Measurements from ENCODE around the gene SRRM2. TPM values are rescaled to one million over a fixed set of nuclear protein-coding genes. Genes with fewer than 3 reads are reported as not detected.

SRRM2 gene
- total RNA-seq: 45.6 and 60.4 TPM in 2 replicates

DNA sequence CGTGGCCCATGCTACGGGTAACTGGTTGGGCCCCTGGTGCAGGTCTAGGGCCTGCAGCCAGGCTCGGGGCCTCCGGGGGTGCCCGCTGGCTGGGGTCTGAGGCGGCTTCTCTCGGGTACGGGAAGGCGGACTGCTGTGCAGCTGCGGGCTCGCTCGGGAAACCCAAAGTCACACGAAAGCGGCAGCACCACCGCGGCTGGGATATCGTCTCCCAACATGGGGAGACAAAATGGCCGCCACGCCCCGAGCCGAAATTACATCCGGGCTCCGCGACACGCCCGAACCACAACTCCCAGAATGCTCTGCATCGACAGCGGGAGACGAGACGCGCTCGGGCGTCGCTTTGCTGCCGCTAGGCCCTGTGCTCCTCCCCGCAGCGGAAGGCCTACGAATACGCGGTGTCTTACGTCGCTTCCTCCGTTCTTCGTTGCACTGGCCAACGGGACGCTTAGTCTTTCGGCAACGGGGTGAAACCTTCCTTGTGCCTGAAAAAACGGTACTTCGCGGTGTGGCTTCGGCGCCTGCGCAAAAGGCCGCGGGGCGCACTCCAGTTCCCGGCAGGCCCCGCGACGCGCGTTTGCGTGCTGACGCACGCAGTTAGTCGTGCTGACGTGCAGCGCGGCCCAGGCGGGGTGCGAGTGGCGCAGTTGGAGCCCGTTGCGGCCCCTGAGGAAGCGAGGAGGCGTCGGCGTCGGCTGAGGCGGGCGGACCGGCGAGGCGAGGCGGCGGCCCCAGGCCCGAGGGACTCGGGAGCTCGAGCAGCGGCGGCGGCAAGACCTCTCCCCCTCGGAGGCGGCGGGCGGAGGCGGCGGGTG, at the start of gene SRRM2:
SRRM2 (plus strand) TSS at position 604 of the 815 bp plus-strand sequence. CDS start 3,727 bp downstream, outside the sequence.

DNA sequence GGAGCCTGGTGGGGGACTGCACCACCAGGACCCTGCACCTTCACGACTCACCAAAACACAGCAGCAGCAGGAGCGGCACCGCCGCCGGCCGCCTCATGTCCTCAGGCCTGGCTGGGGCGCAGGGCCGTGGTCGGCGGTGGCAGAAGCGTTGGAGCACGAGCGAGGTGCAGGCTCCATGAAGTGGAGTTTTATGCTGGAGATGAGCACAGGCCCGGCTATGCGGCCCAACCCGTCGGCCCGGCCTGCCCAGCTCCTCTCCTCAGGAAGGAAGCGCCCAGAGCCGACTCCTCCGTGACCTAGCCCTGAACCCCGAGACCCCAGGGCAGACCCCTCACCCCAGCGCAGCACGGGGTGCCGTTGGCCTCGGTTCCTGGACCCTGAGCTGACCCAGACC, 32.4 kb upstream of the SRRM2 start, which contains the start of gene PRSS27:
PRSS27 (minus strand) TSS at position 161 of the 394 bp plus-strand sequence; CDS start at position 97, 64 bp downstream.

DNA sequence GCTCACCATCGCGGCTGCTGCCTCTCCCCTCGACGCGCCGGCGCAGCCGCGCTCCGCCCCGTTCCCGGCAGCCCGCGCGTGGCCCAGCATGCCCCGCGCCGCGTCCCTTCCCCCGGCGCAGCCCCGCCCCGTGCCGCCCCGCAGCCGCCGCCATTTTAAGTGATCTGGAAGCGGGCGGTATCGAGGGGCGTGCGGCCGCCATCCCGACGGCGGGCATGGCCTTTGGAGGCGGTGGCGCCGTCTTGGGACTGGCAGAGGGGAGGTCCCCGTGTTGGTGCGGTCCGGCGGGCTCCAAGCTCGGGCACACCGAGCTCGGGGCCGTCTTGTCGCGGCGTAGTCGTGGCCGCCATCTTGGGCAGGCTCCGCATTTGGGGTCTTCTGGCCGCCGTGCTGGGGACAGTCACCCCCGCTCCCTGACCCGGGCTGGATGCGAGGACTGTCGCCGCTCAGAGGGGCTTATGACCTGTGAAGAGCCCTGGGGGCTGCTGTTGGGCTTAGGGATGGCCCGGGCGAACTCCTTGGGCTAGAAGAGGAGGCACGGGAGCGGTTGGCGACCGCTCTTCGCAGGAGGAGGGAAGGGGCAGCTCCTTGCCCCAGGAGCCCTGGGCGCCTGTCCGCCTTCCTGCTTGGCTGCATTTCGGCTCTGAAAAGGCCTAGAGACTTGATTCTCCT, 24.9 kb downstream of the SRRM2 start, which contains the start of gene ELOB:
ELOB (minus strand) TSS at position 50 of the 672 bp plus-strand sequence; CDS start at position 9, 41 bp downstream.

DNA sequence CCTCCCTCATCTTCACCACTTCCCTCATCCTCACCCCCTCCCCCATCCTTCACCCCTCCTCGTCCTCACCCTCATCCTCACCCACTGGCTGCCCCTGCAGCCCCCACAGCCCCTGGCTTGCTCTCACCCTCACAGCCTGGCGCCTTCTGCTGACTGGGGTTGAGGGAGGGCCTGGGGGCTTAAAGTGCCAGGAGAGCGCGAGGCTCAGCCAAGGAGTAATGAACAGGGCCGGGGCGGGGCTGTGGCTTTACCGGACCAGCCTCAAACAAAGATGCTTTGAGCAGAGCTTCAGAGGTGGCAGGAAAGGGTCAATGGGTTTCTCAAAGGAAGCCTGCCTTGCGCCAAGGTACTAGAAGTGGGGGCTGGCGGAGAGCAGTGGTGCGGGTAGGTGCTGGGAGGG, 35.0 kb downstream of the SRRM2 start, which contains the start of gene PRSS33:
PRSS33 (minus strand) TSS at position 155 of the 400 bp plus-strand sequence. CDS start 1,013 bp downstream, outside the sequence.

DNA sequence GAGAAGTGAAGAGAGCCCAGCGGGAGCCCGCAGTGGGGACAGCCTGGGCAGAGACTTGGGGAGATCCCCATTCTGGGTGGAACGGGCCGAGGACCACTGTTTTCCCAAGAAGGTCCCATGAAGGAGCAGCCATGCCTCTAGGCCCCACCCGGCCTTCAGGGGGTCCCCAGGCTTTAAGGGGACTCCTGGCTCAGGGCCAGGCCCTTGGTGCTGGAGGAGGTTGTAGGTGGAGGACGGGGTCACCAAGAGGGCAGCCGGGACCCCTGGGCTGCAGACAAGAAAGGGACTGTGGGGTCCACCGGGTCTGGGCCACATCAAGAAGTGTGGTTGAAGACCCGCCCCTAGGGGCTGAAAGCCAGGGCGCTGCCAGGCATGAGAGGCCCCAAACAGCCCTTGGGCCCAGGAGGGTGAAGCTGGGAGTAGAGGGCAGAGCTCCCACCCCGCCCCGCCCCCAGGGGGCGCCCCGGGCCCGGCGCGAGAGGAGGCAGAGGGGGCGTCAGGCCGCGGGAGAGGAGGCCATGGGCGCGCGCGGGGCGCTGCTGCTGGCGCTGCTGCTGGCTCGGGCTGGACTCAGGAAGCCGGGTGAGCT, 64.4 kb downstream of the SRRM2 start, which contains the start of gene PRSS21:
PRSS21 (plus strand) TSS at position 487 of the 589 bp plus-strand sequence; CDS start at position 519, 32 bp downstream.

Other genes with a start within 250 kb of the SRRM2 start
- gene ATP6V0C, start 238.7 kb upstream of the SRRM2 start, total RNA-seq: 50.1 and 51.4 TPM in 2 replicates
- gene AMDHD2, start 232.3 kb upstream of the SRRM2 start, total RNA-seq: 12.2 and 24.1 TPM in 2 replicates
- not detected in 2 replicates for gene CEMP1, start 221.2 kb upstream of the SRRM2 start, total RNA-seq
- 11.2 and 13.8 TPM in 2 replicates for gene PDPK1, start 214.6 kb upstream of the SRRM2 start, total RNA-seq
- gene KCTD5, start 70.1 kb upstream of the SRRM2 start, total RNA-seq: 36.6 and 37.4 TPM in 2 replicates
- gene PRSS27, start 32.4 kb upstream of the SRRM2 start, total RNA-seq: 0.31 and 0.76 TPM in 2 replicates
- gene ELOB, start 24.6 kb downstream of the SRRM2 start, total RNA-seq: 292 and 386 TPM in 2 replicates
- gene PRSS33, start 34.9 kb downstream of the SRRM2 start, total RNA-seq: not detected in 2 replicates
- gene PRSS41, start 45.8 kb downstream of the SRRM2 start, total RNA-seq: not detected in 2 replicates
- gene PRSS21, start 64.6 kb downstream of the SRRM2 start, total RNA-seq: 0.80 and 3.8 TPM in 2 replicates
- 0.23 and 0.31 TPM in 2 replicates for gene ZG16B, start 77.7 kb downstream of the SRRM2 start, total RNA-seq
- 0.34 and 2.8 TPM in 2 replicates for gene PRSS22, start 105.5 kb downstream of the SRRM2 start, total RNA-seq
- gene FLYWCH2, start 130.6 kb downstream of the SRRM2 start, total RNA-seq: 50.9 and 55.1 TPM in 2 replicates
- 47.7 and 65.2 TPM in 2 replicates for gene FLYWCH1, start 159.3 kb downstream of the SRRM2 start, total RNA-seq
- 11.7 and 22.4 TPM in 2 replicates for gene KREMEN2, start 211.6 kb downstream of the SRRM2 start, total RNA-seq
- 34.4 and 38.0 TPM in 2 replicates for gene PAQR4, start 216.7 kb downstream of the SRRM2 start, total RNA-seq
- gene PKMYT1, start 227.8 kb downstream of the SRRM2 start, total RNA-seq: 20.1 and 86.7 TPM in 2 replicates